RWPE1 (cell line): ENCODE measurements around the gene DUSP19.
"Not testable (repeated sequence)": the region's sequence is repeated elsewhere in the genome, so short reads cannot be mapped to it uniquely, and the experiment has no call there.

Experiments used
- CTCF ChIA-PET: fragments of 350-600 bp; sonication (Branson Sonifier 250); formaldehyde crosslinking; extraction: SDS; loops from one replicate; lab custom pipeline; 2021; lab: Yijun Ruan, JAX
- POLR2A ChIA-PET: fragments of 400-600 bp; formaldehyde crosslinking; extraction: SDS; loops from one replicate; lab custom pipeline; 2020; ENCODE audit warnings: antibody characterized with exemption; ENCODE audit not compliant: low non-redundant PET; lab: Yijun Ruan, JAX
- DNase-seq: peaks from one replicate; pipeline ENCODE4 v3.0.0; 2012; ENCODE audit warnings: low spot score
- H3K27ac ChIP-seq: fragments of 450-650 bp; 2 replicates; pipeline ENCODE4 v1.5.1; 2017
- CTCF ChIP-seq: fragments of 450-650 bp; conservative IDR thresholded peaks from 2 replicates; pipeline ENCODE4 v1.5.1; 2017; ENCODE audit warnings: low read depth, mild to moderate bottlenecking

The DUSP19 gene

DNA sequence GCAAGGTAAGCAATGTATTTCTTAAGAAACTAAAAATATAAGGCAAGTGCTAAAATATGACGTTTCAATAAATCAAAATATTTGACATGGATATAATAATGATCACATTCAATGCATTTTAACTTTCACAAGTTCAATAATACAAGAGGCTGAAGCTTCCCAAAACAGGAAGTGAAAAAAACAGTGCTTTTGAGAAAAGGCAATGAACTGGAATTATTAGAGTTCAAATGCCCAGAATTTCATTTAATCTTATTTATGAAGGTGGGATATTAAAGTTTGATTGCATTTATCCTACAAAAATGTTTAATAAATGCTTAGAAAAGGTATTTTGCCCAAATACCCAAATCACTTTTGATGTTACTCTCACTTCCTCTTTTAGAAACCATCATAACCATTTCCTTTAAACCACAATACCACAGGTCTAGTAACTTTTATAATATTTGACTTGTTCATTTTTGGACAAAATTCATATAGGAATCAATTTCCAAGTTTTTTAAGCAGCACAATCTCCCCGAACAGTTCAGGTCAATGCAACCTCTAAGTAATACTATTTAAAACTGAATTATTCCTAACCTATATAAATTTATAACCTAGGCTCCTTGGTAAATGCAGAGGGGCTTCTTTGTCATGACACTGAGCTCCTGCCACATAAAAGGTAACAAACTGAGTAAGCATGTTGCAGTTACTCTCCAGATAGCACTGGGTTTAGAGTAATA is 42.4 kb upstream of the DUSP19 start:
- POLR2A ChIA-PET = no interaction called here
- no peak for TF ChIP-seq CTCF
- CTCF ChIA-PET = interaction anchor here (0.6 kb wide), 1 partner anchor 124 kb away, joined by 3 read pairs; no protein-coding TSS in a partner anchor
- DNase-seq = no peak
- H3K27ac ChIP-seq = no peak overlapping the region

DNA sequence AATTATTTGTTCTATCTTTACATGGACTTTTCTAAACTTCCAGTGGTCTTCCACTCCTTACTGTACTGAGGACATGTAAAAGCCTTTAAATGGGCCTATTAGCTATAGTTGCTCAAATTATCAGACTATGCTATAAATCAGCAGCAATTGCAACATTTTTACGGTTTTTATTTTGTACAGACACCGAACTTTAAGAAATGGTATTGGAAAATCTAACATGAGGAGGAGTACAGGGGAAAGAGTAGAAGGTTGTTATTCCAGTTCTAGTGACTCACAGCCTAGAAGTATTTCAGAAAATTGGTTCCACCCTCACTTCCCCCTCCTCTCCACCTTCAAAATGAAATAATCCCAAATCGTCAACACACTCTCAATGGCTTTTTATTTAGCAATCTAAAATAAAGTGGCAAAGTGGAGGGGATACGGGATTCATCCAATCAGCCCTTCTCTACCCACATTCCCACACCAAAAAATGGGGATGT is 41.4 kb upstream of the DUSP19 start:
- peak; percentile 45 for DNase-seq
- peak overlapping the region; percentile 96 for H3K27ac ChIP-seq
- ChIA-PET CTCF (interaction anchor here (0.6 kb wide), 1 partner anchor 1183 kb away, joined by 3 read pairs; no protein-coding TSS in a partner anchor), POLR2A (interaction anchor here (0.9 kb wide), 1 partner anchor 42 kb away, joined by 3 read pairs; the partner anchor contains the start of gene DUSP19)
- TF ChIP-seq CTCF = no peak

GRCh38 chr2:183037553-183038340 is 40.8 kb upstream of the DUSP19 start:
- H3K27ac ChIP-seq = peak overlapping the region; percentile 96
- DNase-seq = peak; percentile 12
- ChIA-PET POLR2A (interaction anchor here (0.9 kb wide), 1 partner anchor 41 kb away, joined by 3 read pairs; the partner anchor contains the start of gene DUSP19), CTCF (no interaction called here)
- TF ChIP-seq CTCF = no peak

DNA sequence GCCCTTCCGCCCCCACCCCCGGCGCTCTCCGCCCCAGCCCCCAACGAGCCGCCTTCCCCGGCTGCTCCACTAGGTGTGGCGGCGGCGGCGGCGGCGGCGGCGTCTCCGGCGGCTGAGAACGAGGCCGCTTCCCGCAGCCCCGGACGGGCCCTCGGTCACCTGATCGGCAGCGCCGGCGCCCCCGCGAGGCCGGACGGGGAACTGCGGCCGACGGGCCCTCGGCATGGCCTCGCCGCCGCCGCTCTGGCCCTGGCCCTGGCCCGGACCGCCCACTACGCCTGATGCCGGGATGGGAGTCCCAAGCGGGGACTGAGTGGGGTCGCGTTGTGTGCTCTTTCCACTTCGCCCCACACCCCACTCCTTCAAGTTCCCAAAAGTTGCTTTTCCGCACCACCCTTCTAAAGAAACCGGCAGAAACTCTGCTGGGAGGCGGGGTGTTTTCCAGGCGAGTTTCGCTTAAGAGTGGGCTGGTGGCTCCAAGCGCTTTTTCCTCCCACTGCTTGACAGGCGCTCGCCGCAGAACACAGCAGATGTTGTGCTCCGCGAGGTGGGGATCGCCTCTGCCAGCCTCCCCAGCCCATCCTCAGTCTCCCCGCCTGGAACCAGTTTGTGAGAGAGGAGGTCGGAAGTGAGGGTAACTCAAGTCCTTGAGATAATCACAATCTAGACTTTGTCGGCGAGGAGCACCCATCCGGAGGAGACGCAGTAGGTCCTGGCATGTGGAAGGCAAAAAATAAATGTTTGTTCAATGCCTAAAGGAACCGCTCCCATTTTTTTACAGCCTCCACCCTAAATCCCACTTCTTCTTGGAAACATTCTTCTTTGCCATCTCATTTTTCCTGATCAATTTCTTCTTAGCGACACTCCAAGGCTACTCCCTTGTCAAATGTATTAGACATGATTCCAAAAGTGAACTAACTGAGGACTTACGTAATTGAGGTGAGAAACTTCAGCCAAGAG is 39.9 kb upstream of the DUSP19 start, which contains the start of gene NCKAP1:
Gene NCKAP1 (minus strand): TSS at position 117 of the 960 bp plus-strand sequence. CDS start 358 bp downstream, outside the sequence.
- ChIA-PET POLR2A (no interaction called here), CTCF (interaction anchor here (0.7 to 0.9 kb wide), 2 partner anchors 26 to 103 kb away, joined by 3 to 4 read pairs; no protein-coding TSS in a partner anchor)
- DNase-seq = peak; percentile 79
- TF ChIP-seq CTCF = peak; percentile 96
- H3K27ac ChIP-seq = peak within 1 kb of the TSS; percentile 96

DNA sequence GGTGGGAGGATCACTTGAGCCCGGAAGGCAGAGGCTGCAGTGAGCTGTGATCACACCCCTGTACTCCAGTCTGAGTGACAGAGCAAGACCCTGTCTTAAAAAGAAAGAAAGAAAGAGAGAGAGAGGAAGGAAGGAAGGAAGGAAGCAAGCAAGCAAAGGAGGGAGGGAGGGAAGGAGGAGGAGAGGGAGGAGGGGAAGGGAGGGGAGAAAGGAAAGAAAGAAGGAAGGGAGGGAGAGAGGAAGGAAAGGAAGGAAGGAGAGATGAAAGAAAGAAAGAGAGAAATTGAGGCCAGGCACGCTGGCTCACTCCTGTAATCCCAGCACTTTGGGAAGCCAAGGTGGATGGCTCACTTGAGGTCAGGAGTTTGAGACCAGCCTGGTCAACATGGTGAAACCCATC is 37.9 kb upstream of the DUSP19 start:
- no peak for DNase-seq
- ChIA-PET CTCF (no interaction called here), POLR2A (no interaction called here)
- TF ChIP-seq CTCF = no peak
- H3K27ac ChIP-seq = no peak overlapping the region

DNA sequence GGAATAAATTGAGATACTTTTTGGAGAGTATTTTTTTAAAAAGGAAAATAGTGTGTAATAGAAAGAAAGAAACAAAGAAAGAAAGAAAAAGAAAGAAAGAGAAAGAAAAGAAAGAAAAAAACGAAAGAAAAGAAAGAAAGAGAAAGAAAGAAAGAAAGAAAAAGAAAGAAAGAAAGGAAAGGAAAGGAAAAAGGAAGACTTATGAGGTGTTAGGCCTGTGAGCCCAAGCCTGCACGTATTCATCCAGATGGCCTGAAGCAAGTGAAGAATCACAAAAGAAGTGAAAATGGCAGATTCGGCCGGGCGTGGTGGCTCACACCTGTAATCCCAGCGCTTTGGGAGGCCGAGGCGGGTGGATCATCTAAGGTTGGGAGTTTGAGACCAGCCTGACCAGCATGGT is 35.0 kb upstream of the DUSP19 start:
- H3K27ac ChIP-seq, POLR2A ChIA-PET, DNase-seq, CTCF ChIA-PET: not testable (repeated sequence)

- DNase-seq, H3K27ac ChIP-seq, POLR2A ChIA-PET: not testable (repeated sequence)
- CTCF ChIA-PET = interaction anchor here (0.6 kb wide), 1 partner anchor 12 kb away, joined by 3 read pairs; no protein-coding TSS in a partner anchor
Observed at GRCh38 chr2:183047486-183048125, 30.9 kb upstream of the DUSP19 start.
